HL-60 (cell line): ENCODE results near the gene TBX4.

Experiments used
- DNase-seq, 2 experiments: peaks; one replicate each; pipeline ENCODE4 v3.0.0-alpha.2; 2010 to 2020; ENCODE audit warnings: low read depth in 1 of 2, low spot score in 1 of 2
- H3K27ac ChIP-seq: fragments of 250-450 bp; sonication (Bioruptor Pico); replicated peaks from 2 replicates; pipeline ENCODE4 v1.5.1; 2020; ENCODE audit warnings: mild to moderate bottlenecking, moderate library complexity
- H3K27me3 ChIP-seq: fragments of 250-450 bp; sonication (Bioruptor Pico); 2 replicates; pipeline ENCODE4 v1.5.1; 2021; ENCODE audit warnings: mild to moderate bottlenecking, moderate library complexity; ENCODE audit not compliant: insufficient read depth, poor library complexity, severe bottlenecking
- H3K4me3 ChIP-seq: replicated peaks from 2 replicates; pipeline ENCODE4 v1.5.1; 2011; ENCODE audit warnings: mild to moderate bottlenecking, control low read depth, low read length; ENCODE audit not compliant: insufficient read depth
- GABPA ChIP-seq: IDR thresholded peaks from 2 replicates; pipeline ENCODE4 v1.6.1; 2012; ENCODE audit warnings: low read depth
- POLR2AphosphoS5 ChIP-seq: IDR thresholded peaks from 2 replicates; pipeline ENCODE4 v1.6.1; 2012; ENCODE audit warnings: low read depth
- SPI1 ChIP-seq: IDR thresholded peaks from 2 replicates; pipeline ENCODE4 v1.6.1; 2012; ENCODE audit warnings: low read depth, mild to moderate bottlenecking, borderline replicate concordance
- TF ChIP-seq, protein P1 (sequence below): IDR thresholded peaks from 2 replicates; pipeline ENCODE4 v1.6.1; 2012; ENCODE audit warnings: low read depth; ENCODE audit not compliant: insufficient replicate concordance
- TF ChIP-seq, protein P2 (sequence below): IDR thresholded peaks from one replicate; pipeline ENCODE4 v1.5.1; 2011; ENCODE audit warnings: low read length, control low read depth, inconsistent platforms; ENCODE audit not compliant: insufficient read depth

Gene TBX4

DNA sequence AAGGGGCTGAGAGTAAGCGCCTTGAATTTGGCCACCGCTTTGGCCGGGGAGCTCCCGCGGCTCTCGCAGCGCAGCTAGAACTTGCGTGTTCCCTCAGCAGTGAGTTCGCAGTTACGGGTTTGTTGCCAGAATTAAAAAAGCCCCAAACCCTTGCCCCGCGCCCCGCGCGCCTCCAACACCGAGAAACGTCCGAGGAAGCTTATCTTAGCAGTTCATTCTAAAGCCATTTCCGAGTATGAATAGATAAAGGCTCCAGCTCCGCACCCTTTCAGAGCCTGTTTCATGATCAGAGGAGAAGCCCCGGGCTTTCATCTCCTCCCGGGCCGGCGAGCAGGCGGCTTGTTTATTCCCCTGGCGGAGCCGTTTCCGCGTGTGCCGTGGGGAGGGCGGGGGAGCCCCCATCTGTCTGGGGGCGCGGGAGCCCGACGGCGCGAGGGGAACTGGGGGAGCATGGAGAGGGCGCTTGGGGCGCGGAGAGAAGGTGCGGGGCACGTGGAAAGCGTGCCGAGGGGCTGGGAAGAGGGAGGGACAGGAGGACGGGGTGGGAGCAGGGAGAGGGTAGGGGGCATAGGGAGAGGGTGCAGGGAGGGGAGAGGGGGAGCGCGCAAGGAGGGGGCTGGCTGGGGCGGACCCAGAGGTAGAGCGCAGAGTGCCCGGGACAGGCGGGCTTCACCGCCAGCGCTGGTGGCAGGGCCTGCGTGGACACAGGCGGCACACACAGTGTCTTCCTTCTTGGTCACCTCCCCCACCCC is 9.9 kb downstream of the TBX4 start:
- H3K27me3 ChIP-seq: peaks cover 61% of the 10 kb centered on the region
- no peak for DNase-seq
- no peak overlapping the region for H3K27ac ChIP-seq
- TF ChIP-seq, protein P1, sequence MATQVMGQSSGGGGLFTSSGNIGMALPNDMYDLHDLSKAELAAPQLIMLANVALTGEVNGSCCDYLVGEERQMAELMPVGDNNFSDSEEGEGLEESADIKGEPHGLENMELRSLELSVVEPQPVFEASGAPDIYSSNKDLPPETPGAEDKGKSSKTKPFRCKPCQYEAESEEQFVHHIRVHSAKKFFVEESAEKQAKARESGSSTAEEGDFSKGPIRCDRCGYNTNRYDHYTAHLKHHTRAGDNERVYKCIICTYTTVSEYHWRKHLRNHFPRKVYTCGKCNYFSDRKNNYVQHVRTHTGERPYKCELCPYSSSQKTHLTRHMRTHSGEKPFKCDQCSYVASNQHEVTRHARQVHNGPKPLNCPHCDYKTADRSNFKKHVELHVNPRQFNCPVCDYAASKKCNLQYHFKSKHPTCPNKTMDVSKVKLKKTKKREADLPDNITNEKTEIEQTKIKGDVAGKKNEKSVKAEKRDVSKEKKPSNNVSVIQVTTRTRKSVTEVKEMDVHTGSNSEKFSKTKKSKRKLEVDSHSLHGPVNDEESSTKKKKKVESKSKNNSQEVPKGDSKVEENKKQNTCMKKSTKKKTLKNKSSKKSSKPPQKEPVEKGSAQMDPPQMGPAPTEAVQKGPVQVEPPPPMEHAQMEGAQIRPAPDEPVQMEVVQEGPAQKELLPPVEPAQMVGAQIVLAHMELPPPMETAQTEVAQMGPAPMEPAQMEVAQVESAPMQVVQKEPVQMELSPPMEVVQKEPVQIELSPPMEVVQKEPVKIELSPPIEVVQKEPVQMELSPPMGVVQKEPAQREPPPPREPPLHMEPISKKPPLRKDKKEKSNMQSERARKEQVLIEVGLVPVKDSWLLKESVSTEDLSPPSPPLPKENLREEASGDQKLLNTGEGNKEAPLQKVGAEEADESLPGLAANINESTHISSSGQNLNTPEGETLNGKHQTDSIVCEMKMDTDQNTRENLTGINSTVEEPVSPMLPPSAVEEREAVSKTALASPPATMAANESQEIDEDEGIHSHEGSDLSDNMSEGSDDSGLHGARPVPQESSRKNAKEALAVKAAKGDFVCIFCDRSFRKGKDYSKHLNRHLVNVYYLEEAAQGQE: no peak
- TF ChIP-seq, protein P2, sequence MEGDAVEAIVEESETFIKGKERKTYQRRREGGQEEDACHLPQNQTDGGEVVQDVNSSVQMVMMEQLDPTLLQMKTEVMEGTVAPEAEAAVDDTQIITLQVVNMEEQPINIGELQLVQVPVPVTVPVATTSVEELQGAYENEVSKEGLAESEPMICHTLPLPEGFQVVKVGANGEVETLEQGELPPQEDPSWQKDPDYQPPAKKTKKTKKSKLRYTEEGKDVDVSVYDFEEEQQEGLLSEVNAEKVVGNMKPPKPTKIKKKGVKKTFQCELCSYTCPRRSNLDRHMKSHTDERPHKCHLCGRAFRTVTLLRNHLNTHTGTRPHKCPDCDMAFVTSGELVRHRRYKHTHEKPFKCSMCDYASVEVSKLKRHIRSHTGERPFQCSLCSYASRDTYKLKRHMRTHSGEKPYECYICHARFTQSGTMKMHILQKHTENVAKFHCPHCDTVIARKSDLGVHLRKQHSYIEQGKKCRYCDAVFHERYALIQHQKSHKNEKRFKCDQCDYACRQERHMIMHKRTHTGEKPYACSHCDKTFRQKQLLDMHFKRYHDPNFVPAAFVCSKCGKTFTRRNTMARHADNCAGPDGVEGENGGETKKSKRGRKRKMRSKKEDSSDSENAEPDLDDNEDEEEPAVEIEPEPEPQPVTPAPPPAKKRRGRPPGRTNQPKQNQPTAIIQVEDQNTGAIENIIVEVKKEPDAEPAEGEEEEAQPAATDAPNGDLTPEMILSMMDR: no peak
- TF ChIP-seq POLR2AphosphoS5: no peak
- no peak for TF ChIP-seq SPI1
- no peak for TF ChIP-seq GABPA
- no peak overlapping the region for H3K4me3 ChIP-seq

DNA sequence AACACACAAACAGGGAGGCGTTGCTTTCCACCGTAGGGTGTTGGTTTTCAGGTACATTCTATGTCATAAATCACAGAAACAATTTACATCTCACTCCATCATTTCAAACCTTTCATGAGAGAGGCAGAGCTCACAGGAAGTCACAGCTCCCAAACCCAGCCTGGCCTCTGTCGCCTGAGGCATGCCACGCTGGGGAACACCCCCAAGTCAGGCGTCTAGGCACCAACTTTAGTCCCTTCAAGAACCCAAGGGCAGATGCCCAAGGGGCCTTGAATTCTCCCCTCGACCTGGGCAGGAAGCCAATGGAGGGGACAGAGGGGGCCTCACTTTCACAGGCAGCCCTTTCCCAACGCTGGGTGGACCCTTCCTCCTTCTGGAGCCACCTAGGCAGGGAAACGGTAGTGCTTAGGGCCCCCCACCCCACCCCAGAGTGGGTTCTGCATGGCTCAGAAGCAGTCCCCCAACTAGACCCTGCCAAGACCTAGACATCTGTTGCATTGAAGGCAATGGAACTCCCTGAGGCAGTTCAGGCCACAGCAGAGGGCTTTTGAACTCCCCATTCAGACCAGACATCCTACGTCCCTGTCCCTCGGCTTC is 10.6 kb downstream of the TBX4 start:
- Histone ChIP-seq H3K4me3 (no peak overlapping the region), H3K27me3 (peaks cover 54% of the 10 kb centered on the region), H3K27ac (no peak overlapping the region)
- DNase-seq: no peak
- TF ChIP-seq SPI1 (no peak), GABPA (no peak), POLR2AphosphoS5 (no peak)
- TF ChIP-seq, protein P2: no peak

DNA sequence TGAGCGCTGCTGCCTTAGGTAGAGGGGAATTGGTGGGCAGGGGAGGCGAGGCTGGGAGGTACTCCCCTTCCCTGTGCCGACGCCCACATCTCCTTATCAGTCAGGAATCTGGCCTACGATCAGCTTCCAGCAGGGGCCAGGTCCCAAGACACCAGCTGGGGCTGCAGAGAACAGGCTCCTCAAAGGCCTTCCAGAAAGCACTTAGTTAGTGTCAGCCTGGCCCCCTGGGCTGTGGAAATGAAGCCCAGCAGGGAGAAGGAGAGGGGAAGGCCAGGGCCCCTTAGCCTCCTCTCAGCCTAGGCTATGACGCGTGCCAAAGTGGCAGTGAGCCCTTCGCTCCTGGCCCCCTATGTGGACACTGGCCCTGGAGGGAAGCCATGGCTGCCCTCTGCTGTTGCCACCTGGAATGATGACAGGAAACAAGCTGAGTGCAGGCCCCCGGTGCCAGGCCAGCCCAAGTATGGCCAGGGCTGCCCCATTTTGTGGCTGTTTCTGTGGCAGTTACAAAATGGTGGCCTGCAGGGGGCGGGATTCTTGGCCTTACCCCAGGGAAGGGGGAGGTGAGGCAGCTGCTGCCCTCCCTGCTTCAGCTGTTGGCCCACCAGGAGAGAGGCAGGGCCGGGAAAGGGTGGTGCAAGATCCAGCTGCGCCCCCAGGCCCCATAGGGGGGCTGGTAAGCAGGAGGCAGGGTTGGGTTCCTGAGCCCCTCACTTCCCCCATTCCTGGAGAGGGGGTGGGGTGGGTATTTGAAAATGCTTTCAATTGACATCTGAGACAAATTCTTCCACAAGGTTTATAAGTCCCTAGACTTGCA is 11.3 kb downstream of the TBX4 start:
- no peak overlapping the region for H3K4me3 ChIP-seq
- no peak for DNase-seq
- no peak overlapping the region for H3K27ac ChIP-seq
- TF ChIP-seq GABPA: no peak
- peaks cover 48% of the 10 kb centered on the region for H3K27me3 ChIP-seq

DNA sequence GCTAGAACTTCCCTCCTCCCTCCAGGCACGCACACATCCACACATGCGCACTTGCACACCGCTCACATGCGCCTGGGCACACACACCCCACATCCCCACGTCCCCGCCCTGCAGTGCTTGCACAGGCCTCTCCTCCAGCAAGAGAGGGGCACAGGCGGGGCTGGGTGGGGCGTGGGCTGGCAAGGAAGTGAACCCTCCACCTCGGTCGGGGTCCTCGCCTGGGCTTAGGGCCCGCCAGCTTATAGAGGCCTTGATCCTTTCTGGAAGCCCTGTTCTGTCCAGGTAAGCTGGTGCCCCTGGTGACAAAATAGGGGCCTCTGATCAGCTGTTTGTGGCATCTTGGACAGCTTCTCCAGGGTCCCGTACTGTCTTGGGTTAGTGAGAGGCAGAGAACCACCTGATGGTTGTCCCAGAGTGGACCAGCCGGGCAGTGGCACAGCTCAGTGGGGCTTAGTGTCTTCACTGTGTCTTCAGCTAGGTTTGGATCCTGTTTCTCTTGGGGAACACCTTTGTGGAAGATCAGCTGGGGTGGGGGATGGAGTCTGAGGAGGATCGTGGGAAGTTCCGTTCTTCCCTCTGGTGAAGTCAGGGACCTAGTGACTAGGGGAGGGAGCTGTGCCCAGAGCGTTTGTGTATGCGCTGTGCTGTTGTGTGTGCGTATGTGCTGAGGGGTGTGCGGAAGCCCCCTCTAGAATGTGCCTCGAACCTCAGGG is 12.1 kb downstream of the TBX4 start:
- H3K27ac ChIP-seq: no peak overlapping the region
- H3K27me3 ChIP-seq: peaks cover 41% of the 10 kb centered on the region
- no peak overlapping the region for H3K4me3 ChIP-seq
- TF ChIP-seq, protein P2: no peak
- TF ChIP-seq POLR2AphosphoS5: no peak
- TF ChIP-seq, protein P1: no peak
- TF ChIP-seq GABPA: no peak
- no peak for TF ChIP-seq SPI1
- DNase-seq: no peak
